Ureter (tissue), 1 donor: ENCODE results near the gene ANKRD18B. TPM values are rescaled to one million over a fixed set of nuclear protein-coding genes. Genes with fewer than 3 reads are reported as not detected.
"Not testable (repeated sequence)": the region's sequence is repeated elsewhere in the genome, so short reads cannot be mapped to it uniquely, and the experiment has no call there.

Experiments
- DNase-seq: peaks from one replicate; pipeline ENCODE4 v3.0.0-alpha.2; 2020; ENCODE audit warnings: low spot score
- total RNA-seq: library from RNA; stranded (reverse); gene quantifications from one replicate; pipeline ENCODE4 v1.2.4, GENCODE V29; 2023
- donor health status: DM: yes; HTN: yes; CAD: no.

Gene ANKRD18B
- total RNA-seq: 12.3 TPM

- DNase-seq: peak; percentile 52
Measured at GRCh38 chr9:33523397-33524305, at the start of gene ANKRD18B. Gene ANKRD18B, plus strand, starts transcription at chr9:33524251. Its CDS starts 239 bp downstream, at chr9:33524490.

GRCh38 chr9:33475357-33475756, 48.7 kb upstream of the ANKRD18B start:
- DNase-seq: peak; percentile 22

GRCh38 chr9:33476503-33476902, 47.5 kb upstream of the ANKRD18B start:
- peak; percentile 14 for DNase-seq

- DNase-seq: no peak
Measured at GRCh38 chr9:33480106-33480505, 43.9 kb upstream of the ANKRD18B start.

GRCh38 chr9:33480976-33481375, 43.1 kb upstream of the ANKRD18B start:
- peak; percentile 26 for DNase-seq

- DNase-seq: not testable (repeated sequence)
Measured at GRCh38 chr9:33485312-33485711, 38.7 kb upstream of the ANKRD18B start.

- DNase-seq: no peak
Measured at GRCh38 chr9:33489066-33489465, 35.0 kb upstream of the ANKRD18B start.

- DNase-seq: not testable (repeated sequence)
Measured at GRCh38 chr9:33493819-33494218, 30.2 kb upstream of the ANKRD18B start.

GRCh38 chr9:33498387-33498786, 25.7 kb upstream of the ANKRD18B start:
- no peak for DNase-seq

- DNase-seq: no peak
Measured at GRCh38 chr9:33506626-33507370, 17.3 kb upstream of the ANKRD18B start.

GRCh38 chr9:33510262-33511183, 13.5 kb upstream of the ANKRD18B start:
- peak; percentile 57 for DNase-seq

- not testable (repeated sequence) for DNase-seq
Measured at GRCh38 chr9:33511184-33511517, 12.9 kb upstream of the ANKRD18B start.

- DNase-seq: not testable (repeated sequence)
Measured at GRCh38 chr9:33512535-33512934, 11.5 kb upstream of the ANKRD18B start.

GRCh38 chr9:33515342-33515995, 8.6 kb upstream of the ANKRD18B start:
- DNase-seq: not testable (repeated sequence)

- DNase-seq: not testable (repeated sequence)
Measured at GRCh38 chr9:33516397-33516796, 7.7 kb upstream of the ANKRD18B start.

GRCh38 chr9:33517373-33517772, 6.7 kb upstream of the ANKRD18B start:
- no peak for DNase-seq

- DNase-seq: not testable (repeated sequence)
Measured at GRCh38 chr9:33517934-33518577, 6.0 kb upstream of the ANKRD18B start.

- DNase-seq: not testable (repeated sequence)
Measured at GRCh38 chr9:33521861-33522260, 2.2 kb upstream of the ANKRD18B start.

GRCh38 chr9:33524306-33524947, 376 bp downstream of the ANKRD18B start:
- DNase-seq: no peak

- DNase-seq: not testable (repeated sequence)
Measured at GRCh38 chr9:33528069-33528468, 4.0 kb downstream of the ANKRD18B start.
